ENCODE measurements around the gene RERE.

DNA sequence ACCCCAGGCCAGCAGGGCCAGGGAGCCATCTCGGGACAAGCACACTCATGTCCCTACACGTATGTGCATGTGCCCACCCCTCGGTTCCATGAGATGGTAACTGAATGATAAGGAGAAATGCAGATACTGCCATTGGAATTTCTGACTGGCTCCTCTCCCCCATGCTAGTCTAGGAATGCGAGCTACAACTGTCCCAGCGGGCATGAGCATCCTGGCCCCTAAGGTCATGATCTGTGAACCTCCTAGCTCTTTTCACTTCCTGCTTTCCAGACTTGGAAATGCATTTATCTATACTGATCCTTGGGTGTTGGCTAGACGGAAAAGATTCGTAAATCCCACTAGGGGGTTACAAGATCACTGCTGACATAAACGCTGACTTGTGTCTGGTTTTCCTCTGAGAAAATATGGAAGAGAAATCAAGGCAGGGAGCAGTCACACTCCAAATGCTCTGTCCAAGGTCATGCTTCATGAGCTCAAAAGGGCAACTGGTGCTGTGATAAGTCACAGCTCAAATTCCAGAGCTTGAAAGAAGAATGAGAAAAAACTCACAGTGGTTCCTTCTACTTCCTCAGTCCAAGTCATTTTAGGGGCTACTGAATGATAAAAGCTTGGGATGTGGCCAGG lies 449.8 kb downstream of the RERE start:
- TF ChIP-seq CTCF (IDR thresholded peaks at IDR 0.05) (no peak), POLR2A (IDR thresholded peaks at IDR 0.05) (no peak)

Measured in adrenal gland (tissue), 5 donors.